NB4 (cell line): ENCODE data around the gene KDM4C.
"Not testable (repeated sequence)": the region's sequence is repeated elsewhere in the genome, so short reads cannot be mapped to it uniquely, and the experiment has no call there.

Experiments
- DNase-seq: peaks from one replicate; pipeline ENCODE4 v3.0.0; 2010; ENCODE audit warnings: low read depth
- H3K4me3 ChIP-seq: one replicate; pipeline ENCODE4 v1.5.1; 2011; ENCODE audit warnings: mild to moderate bottlenecking, low read depth, low read length, moderate library complexity
- CTCF ChIP-seq: IDR thresholded peaks from one replicate; pipeline ENCODE4 v1.5.1; 2012; ENCODE audit warnings: low read depth, low read length
- MAX ChIP-seq: IDR thresholded peaks from 2 replicates; pipeline ENCODE4 v1.6.1; 2011; ENCODE audit warnings: low read depth, low read length
- MYC ChIP-seq: IDR thresholded peaks from 2 replicates; pipeline ENCODE4 v1.6.1; 2011; ENCODE audit warnings: low read depth, low read length
- POLR2A ChIP-seq: IDR thresholded peaks from 2 replicates; pipeline ENCODE4 v1.6.1; 2011; ENCODE audit warnings: mild to moderate bottlenecking; ENCODE audit not compliant: insufficient read length; ENCODE audit errors: extremely low read depth

Gene KDM4C

GRCh38 chr9:7011395-7012067 lies 253.8 kb downstream of the KDM4C start:
- peak; percentile 89 for DNase-seq
- TF ChIP-seq MAX, result peak; percentile 83
- TF ChIP-seq MYC, result peak; percentile 84
- TF ChIP-seq POLR2A, result no peak
- no peak for TF ChIP-seq CTCF
- H3K4me3 ChIP-seq, result no peak overlapping the region

- DNase-seq, result no peak
- H3K4me3 ChIP-seq, result no peak overlapping the region
- TF ChIP-seq MAX (no peak), MYC (no peak), POLR2A (no peak), CTCF (no peak)
Observed at GRCh38 chr9:7027996-7028395, 270.2 kb downstream of the KDM4C start.

GRCh38 chr9:7028591-7028990 lies 270.8 kb downstream of the KDM4C start:
- H3K4me3 ChIP-seq, result no peak overlapping the region
- no peak for TF ChIP-seq MYC
- no peak for TF ChIP-seq MAX
- TF ChIP-seq CTCF, result no peak
- TF ChIP-seq POLR2A, result no peak
- no peak for DNase-seq

- DNase-seq, result not testable (repeated sequence)
Observed at GRCh38 chr9:7030943-7031342, 273.2 kb downstream of the KDM4C start.

GRCh38 chr9:7033076-7034045 lies 275.6 kb downstream of the KDM4C start:
- TF ChIP-seq POLR2A (no peak), MAX (no peak), MYC (no peak), CTCF (no peak)
- H3K4me3 ChIP-seq, result no peak overlapping the region

More at GRCh38 chr9:7030943-7031342, 273.2 kb downstream of the KDM4C start:
- H3K4me3 ChIP-seq, result not testable (repeated sequence)

GRCh38 chr9:7037176-7037575 lies 279.4 kb downstream of the KDM4C start:
- no peak for TF ChIP-seq MYC
- no peak for TF ChIP-seq MAX
- no peak for TF ChIP-seq POLR2A
- no peak for DNase-seq
- no peak overlapping the region for H3K4me3 ChIP-seq

More at GRCh38 chr9:7033076-7034045, 275.6 kb downstream of the KDM4C start:
- no peak for DNase-seq
